ENCODE measurements around the gene POLR1E.
"Not testable (repeated sequence)": the region's sequence is repeated elsewhere in the genome, so short reads cannot be mapped to it uniquely, and the experiment has no call there.

The POLR1E gene

GRCh38 chr9:37508135-37508833 lies 22.5 kb downstream of the POLR1E start:
- no peak overlapping the region for H3K9ac ChIP-seq (ENCODE audit: low read length)
- H3K27me3 ChIP-seq (ENCODE audit: control insufficient read depth, insufficient read depth, low read length) = no peaks in the 10 kb centered on the region
- H3K4me1 ChIP-seq (ENCODE audit: control insufficient read depth, low read depth, low read length) = no peaks in the 10 kb centered on the region
- peaks cover 47% of the 10 kb centered on the region for H3K36me3 ChIP-seq (ENCODE audit: control insufficient read depth, low read depth, low read length)
- H3K27ac ChIP-seq (ENCODE audit: low read length) = no peak overlapping the region
- H3K4me3 ChIP-seq (ENCODE audit: low read length) = no peak overlapping the region
- H3K9me3 ChIP-seq (ENCODE audit: control insufficient read depth, low read depth, low read length) = no peaks in the 10 kb centered on the region

GRCh38 chr9:37508834-37509206 lies 23.1 kb downstream of the POLR1E start:
- no peaks in the 10 kb centered on the region for H3K27me3 ChIP-seq (ENCODE audit: control insufficient read depth, insufficient read depth, low read length)
- no peak overlapping the region for H3K9ac ChIP-seq (ENCODE audit: low read length)
- H3K4me3 ChIP-seq (ENCODE audit: low read length) = no peak overlapping the region
- peaks cover 42% of the 10 kb centered on the region for H3K36me3 ChIP-seq (ENCODE audit: control insufficient read depth, low read depth, low read length)
- H3K9me3 ChIP-seq (ENCODE audit: control insufficient read depth, low read depth, low read length) = no peaks in the 10 kb centered on the region
- H3K4me1 ChIP-seq (ENCODE audit: control insufficient read depth, low read depth, low read length) = no peaks in the 10 kb centered on the region
- no peak overlapping the region for H3K27ac ChIP-seq (ENCODE audit: low read length)

GRCh38 chr9:37509536-37509935 lies 23.8 kb downstream of the POLR1E start:
- H3K4me1 ChIP-seq (ENCODE audit: control insufficient read depth, low read depth, low read length) = no peaks in the 10 kb centered on the region
- peaks cover 36% of the 10 kb centered on the region for H3K36me3 ChIP-seq (ENCODE audit: control insufficient read depth, low read depth, low read length)
- no peak overlapping the region for H3K27ac ChIP-seq (ENCODE audit: low read length)
- no peaks in the 10 kb centered on the region for H3K9me3 ChIP-seq (ENCODE audit: control insufficient read depth, low read depth, low read length)
- H3K4me3 ChIP-seq (ENCODE audit: low read length) = no peak overlapping the region
- H3K9ac ChIP-seq (ENCODE audit: low read length) = no peak overlapping the region
- no peaks in the 10 kb centered on the region for H3K27me3 ChIP-seq (ENCODE audit: control insufficient read depth, insufficient read depth, low read length)

GRCh38 chr9:37510053-37510452 lies 24.3 kb downstream of the POLR1E start:
- not testable (repeated sequence) for H3K4me1 ChIP-seq (ENCODE audit: control insufficient read depth, low read depth, low read length); H3K27me3 ChIP-seq (ENCODE audit: control insufficient read depth, insufficient read depth, low read length); H3K27ac ChIP-seq (ENCODE audit: low read length); H3K9me3 ChIP-seq (ENCODE audit: control insufficient read depth, low read depth, low read length); H3K4me3 ChIP-seq (ENCODE audit: low read length); H3K9ac ChIP-seq (ENCODE audit: low read length)
- H3K36me3 ChIP-seq (ENCODE audit: control insufficient read depth, low read depth, low read length) = peaks cover 31% of the 10 kb centered on the region

- Histone ChIP-seq H3K4me3 (ENCODE audit: low read length) (no peak overlapping the region), H3K27me3 (ENCODE audit: control insufficient read depth, insufficient read depth, low read length) (no peaks in the 10 kb centered on the region), H3K9me3 (ENCODE audit: control insufficient read depth, low read depth, low read length) (no peaks in the 10 kb centered on the region), H3K4me1 (ENCODE audit: control insufficient read depth, low read depth, low read length) (no peaks in the 10 kb centered on the region), H3K27ac (ENCODE audit: low read length) (no peak overlapping the region), H3K36me3 (ENCODE audit: control insufficient read depth, low read depth, low read length) (peaks cover 27% of the 10 kb centered on the region), H3K9ac (ENCODE audit: low read length) (no peak overlapping the region)
Measured at GRCh38 chr9:37511016-37512010, 25.6 kb downstream of the POLR1E start.

GRCh38 chr9:37512437-37512836 lies 26.7 kb downstream of the POLR1E start:
- Histone ChIP-seq H3K36me3 (ENCODE audit: control insufficient read depth, low read depth, low read length) (peaks cover 16% of the 10 kb centered on the region), H3K9me3 (ENCODE audit: control insufficient read depth, low read depth, low read length) (no peaks in the 10 kb centered on the region), H3K4me3 (ENCODE audit: low read length) (no peak overlapping the region), H3K9ac (ENCODE audit: low read length) (no peak overlapping the region), H3K4me1 (ENCODE audit: control insufficient read depth, low read depth, low read length) (no peaks in the 10 kb centered on the region), H3K27ac (ENCODE audit: low read length) (no peak overlapping the region), H3K27me3 (ENCODE audit: control insufficient read depth, insufficient read depth, low read length) (no peaks in the 10 kb centered on the region)

- H3K4me3 ChIP-seq (ENCODE audit: low read length); H3K27ac ChIP-seq (ENCODE audit: low read length); H3K27me3 ChIP-seq (ENCODE audit: control insufficient read depth, insufficient read depth, low read length); H3K36me3 ChIP-seq (ENCODE audit: control insufficient read depth, low read depth, low read length); H3K9me3 ChIP-seq (ENCODE audit: control insufficient read depth, low read depth, low read length); H3K4me1 ChIP-seq (ENCODE audit: control insufficient read depth, low read depth, low read length); H3K9ac ChIP-seq (ENCODE audit: low read length): not testable (repeated sequence)
Measured at GRCh38 chr9:37514415-37514814, 28.7 kb downstream of the POLR1E start.

- H3K9me3 ChIP-seq (ENCODE audit: control insufficient read depth, low read depth, low read length) = no peaks in the 10 kb centered on the region
- no peak overlapping the region for H3K9ac ChIP-seq (ENCODE audit: low read length)
- no peaks in the 10 kb centered on the region for H3K27me3 ChIP-seq (ENCODE audit: control insufficient read depth, insufficient read depth, low read length)
- H3K4me1 ChIP-seq (ENCODE audit: control insufficient read depth, low read depth, low read length) = no peaks in the 10 kb centered on the region
- no peak overlapping the region for H3K4me3 ChIP-seq (ENCODE audit: low read length)
- peaks cover 3% of the 10 kb centered on the region for H3K36me3 ChIP-seq (ENCODE audit: control insufficient read depth, low read depth, low read length)
- H3K27ac ChIP-seq (ENCODE audit: low read length) = no peak overlapping the region
Measured at GRCh38 chr9:37514999-37515398, 29.3 kb downstream of the POLR1E start.

- Histone ChIP-seq H3K4me3 (ENCODE audit: low read length) (no peak overlapping the region), H3K27ac (ENCODE audit: low read length) (no peak overlapping the region), H3K4me1 (ENCODE audit: control insufficient read depth, low read depth, low read length) (no peaks in the 10 kb centered on the region), H3K36me3 (ENCODE audit: control insufficient read depth, low read depth, low read length) (peaks cover 3% of the 10 kb centered on the region), H3K9ac (ENCODE audit: low read length) (no peak overlapping the region), H3K27me3 (ENCODE audit: control insufficient read depth, insufficient read depth, low read length) (no peaks in the 10 kb centered on the region), H3K9me3 (ENCODE audit: control insufficient read depth, low read depth, low read length) (no peaks in the 10 kb centered on the region)
Measured at GRCh38 chr9:37515620-37516258, 30.0 kb downstream of the POLR1E start.

GRCh38 chr9:37517923-37518322 lies 32.2 kb downstream of the POLR1E start:
- Histone ChIP-seq H3K27ac (ENCODE audit: low read length) (no peak overlapping the region), H3K4me3 (ENCODE audit: low read length) (no peak overlapping the region), H3K9me3 (ENCODE audit: control insufficient read depth, low read depth, low read length) (no peaks in the 10 kb centered on the region), H3K9ac (ENCODE audit: low read length) (no peak overlapping the region), H3K4me1 (ENCODE audit: control insufficient read depth, low read depth, low read length) (no peaks in the 10 kb centered on the region), H3K36me3 (ENCODE audit: control insufficient read depth, low read depth, low read length) (peaks cover 16% of the 10 kb centered on the region), H3K27me3 (ENCODE audit: control insufficient read depth, insufficient read depth, low read length) (no peaks in the 10 kb centered on the region)

- Histone ChIP-seq H3K27ac (ENCODE audit: low read length) (no peak overlapping the region), H3K4me1 (ENCODE audit: control insufficient read depth, low read depth, low read length) (no peaks in the 10 kb centered on the region), H3K4me3 (ENCODE audit: low read length) (no peak overlapping the region), H3K9ac (ENCODE audit: low read length) (no peak overlapping the region), H3K9me3 (ENCODE audit: control insufficient read depth, low read depth, low read length) (no peaks in the 10 kb centered on the region), H3K36me3 (ENCODE audit: control insufficient read depth, low read depth, low read length) (peaks cover 28% of the 10 kb centered on the region), H3K27me3 (ENCODE audit: control insufficient read depth, insufficient read depth, low read length) (no peaks in the 10 kb centered on the region)
Measured at GRCh38 chr9:37520641-37521040, 34.9 kb downstream of the POLR1E start.
